Peyer's patch (tissue), 4 donors: ENCODE results near the gene RNF152. TPM values are rescaled to one million over a fixed set of nuclear protein-coding genes. Genes with fewer than 3 reads are reported as not detected.

Source experiments
- DNase-seq, 3 donors: peaks; one replicate each; pipeline ENCODE4 v3.0.0-alpha.2; 2017 to 2019
- H3K27ac ChIP-seq, 4 donors: fragments of 200-600 bp; sonication (generic); one replicate each; pipeline ENCODE4 v1.5.1; 2016 to 2019
- H3K27me3 ChIP-seq, 2 donors: fragments of 200-600 bp; sonication (generic); one replicate each; pipeline ENCODE4 v1.5.1; 2019
- H3K36me3 ChIP-seq, 3 donors: fragments of 200-600 bp; sonication (generic); one replicate each; pipeline ENCODE4 v1.5.1; 2016 to 2019
- H3K4me1 ChIP-seq, 4 donors: fragments of 200-600 bp; sonication (generic); one replicate each; pipeline ENCODE4 v1.5.1; 2016 to 2019
- H3K4me3 ChIP-seq, 4 donors: fragments of 200-600 bp; sonication (generic); 1 replicate in 3 of 4; 2 replicates in 1 of 4; pipeline ENCODE4 v1.5.1; 2016 to 2019; ENCODE audit warnings: mild to moderate bottlenecking in 1 of 4
- H3K9me3 ChIP-seq, 4 donors: fragments of 200-600 bp; sonication (generic); one replicate each; pipeline ENCODE4 v1.5.1; 2016 to 2019; ENCODE audit warnings: mild to moderate bottlenecking in 1 of 4
- POLR2A ChIP-seq, 2 donors: fragments of 450-650 bp; IDR thresholded peaks; one replicate each; pipeline ENCODE4 v1.5.1; 2017; ENCODE audit warnings: antibody characterized with exemption in 2 of 2, mild to moderate bottlenecking in 2 of 2, moderate library complexity in 2 of 2
- total RNA-seq, 4 donors: library from RNA; depleted of rRNA; stranded (reverse); fragments of >200 nt; gene quantifications; one replicate each; pipeline ENCODE4 v1.1.0, GENCODE V29; 2016
- TF ChIP-seq, protein P1 (sequence below), 6 experiments: fragments of 450-650 bp in 4 of 6; fragments of 200-600 bp in 2 of 6; sonication (generic) in 1 of 6; IDR thresholded peaks; one replicate each; pipeline ENCODE4 v1.5.1; 2017 to 2019; ENCODE audit warnings: antibody characterized with exemption in 6 of 6, mild to moderate bottlenecking in 3 of 6, moderate library complexity in 1 of 6

RNF152 gene
- total RNA-seq, 4 donors from 2014 or later: 17.3 to 185 (median 120) TPM

DNA sequence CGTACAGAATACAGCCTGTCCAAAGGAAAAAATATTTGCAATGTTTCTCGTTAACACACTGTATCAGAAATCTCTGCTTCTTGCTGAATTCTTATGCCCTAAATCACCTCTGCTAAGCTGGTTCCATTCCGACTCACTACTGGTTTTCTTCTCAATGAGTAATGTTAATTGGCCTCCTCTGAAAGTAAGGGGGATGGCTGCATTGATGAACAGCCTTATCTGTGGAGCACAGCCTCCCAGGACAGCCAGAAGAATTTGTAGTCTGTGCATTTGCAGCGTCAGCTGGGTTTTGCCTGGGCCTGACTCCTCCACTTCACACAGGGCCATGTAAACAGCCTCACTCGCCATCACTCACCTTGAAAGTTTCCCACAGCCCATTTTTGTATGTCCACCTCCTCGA, 127.7 kb downstream of the RNF152 start:
- Histone ChIP-seq H3K27ac (no peak overlapping the region), H3K9me3 (no peaks in the 10 kb centered on the region), H3K27me3 (no peaks in the 10 kb centered on the region), H3K4me1 (no peaks in the 10 kb centered on the region), H3K4me3 (no peak overlapping the region), H3K36me3 (no peaks in the 10 kb centered on the region)
- TF ChIP-seq POLR2A (IDR thresholded peaks at IDR 0.05): no peak
- TF ChIP-seq, protein P1, sequence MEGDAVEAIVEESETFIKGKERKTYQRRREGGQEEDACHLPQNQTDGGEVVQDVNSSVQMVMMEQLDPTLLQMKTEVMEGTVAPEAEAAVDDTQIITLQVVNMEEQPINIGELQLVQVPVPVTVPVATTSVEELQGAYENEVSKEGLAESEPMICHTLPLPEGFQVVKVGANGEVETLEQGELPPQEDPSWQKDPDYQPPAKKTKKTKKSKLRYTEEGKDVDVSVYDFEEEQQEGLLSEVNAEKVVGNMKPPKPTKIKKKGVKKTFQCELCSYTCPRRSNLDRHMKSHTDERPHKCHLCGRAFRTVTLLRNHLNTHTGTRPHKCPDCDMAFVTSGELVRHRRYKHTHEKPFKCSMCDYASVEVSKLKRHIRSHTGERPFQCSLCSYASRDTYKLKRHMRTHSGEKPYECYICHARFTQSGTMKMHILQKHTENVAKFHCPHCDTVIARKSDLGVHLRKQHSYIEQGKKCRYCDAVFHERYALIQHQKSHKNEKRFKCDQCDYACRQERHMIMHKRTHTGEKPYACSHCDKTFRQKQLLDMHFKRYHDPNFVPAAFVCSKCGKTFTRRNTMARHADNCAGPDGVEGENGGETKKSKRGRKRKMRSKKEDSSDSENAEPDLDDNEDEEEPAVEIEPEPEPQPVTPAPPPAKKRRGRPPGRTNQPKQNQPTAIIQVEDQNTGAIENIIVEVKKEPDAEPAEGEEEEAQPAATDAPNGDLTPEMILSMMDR (IDR thresholded peaks at IDR 0.05): no peak
- no peak for DNase-seq

DNA sequence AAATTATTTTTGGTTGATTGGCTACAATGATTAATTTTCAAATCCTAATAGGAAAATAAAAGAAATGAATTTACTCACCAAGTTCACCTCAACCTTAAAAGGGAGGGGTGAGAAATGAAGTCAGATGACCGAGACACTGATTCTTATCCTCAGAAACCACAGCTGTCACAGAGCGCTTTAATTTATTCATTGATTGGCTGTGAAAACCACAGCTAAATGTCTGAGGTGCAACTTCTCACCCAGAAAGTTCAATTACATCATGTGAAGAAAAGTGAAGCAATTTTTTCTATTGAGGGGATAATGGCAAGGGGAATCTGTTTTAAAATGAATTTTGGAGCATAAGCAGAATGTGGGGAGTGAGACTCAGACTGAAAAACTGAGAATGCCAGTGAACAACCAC, 128.4 kb downstream of the RNF152 start:
- Histone ChIP-seq H3K4me1 (no peaks in the 10 kb centered on the region), H3K27me3 (no peaks in the 10 kb centered on the region), H3K27ac (no peak overlapping the region), H3K9me3 (no peaks in the 10 kb centered on the region), H3K36me3 (no peaks in the 10 kb centered on the region), H3K4me3 (no peak overlapping the region)
- no peak for DNase-seq
- TF ChIP-seq, protein P1 (IDR thresholded peaks at IDR 0.05): no peak
- no peak for TF ChIP-seq POLR2A (IDR thresholded peaks at IDR 0.05)

DNA sequence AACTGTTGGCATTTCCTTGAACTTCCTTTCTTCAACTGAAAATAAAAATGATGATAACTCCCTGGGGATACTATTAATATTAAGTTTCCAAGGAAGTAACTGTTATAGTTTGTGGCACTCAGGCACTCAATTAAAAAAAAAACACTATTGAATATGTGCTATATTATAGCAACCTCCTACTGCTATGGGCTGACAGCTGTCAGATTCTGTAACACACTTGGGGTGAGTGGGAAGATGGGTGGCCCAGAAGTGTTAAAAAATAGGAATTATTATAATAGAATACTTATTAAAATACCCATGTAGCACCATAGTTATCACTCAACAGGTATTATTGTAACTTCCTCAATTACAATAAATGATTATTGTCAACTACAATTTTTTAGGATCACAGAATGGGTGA, 130.9 kb downstream of the RNF152 start:
- TF ChIP-seq POLR2A (IDR thresholded peaks at IDR 0.05): no peak
- TF ChIP-seq, protein P1 (IDR thresholded peaks at IDR 0.05): no peak
- DNase-seq: no peak
- H3K36me3 ChIP-seq: no peaks in the 10 kb centered on the region
- H3K4me3 ChIP-seq: no peak overlapping the region
- no peaks in the 10 kb centered on the region for H3K27me3 ChIP-seq
- H3K27ac ChIP-seq: no peak overlapping the region
- no peaks in the 10 kb centered on the region for H3K9me3 ChIP-seq
- H3K4me1 ChIP-seq: no peaks in the 10 kb centered on the region
